Activated gamma-delta T cell treated with anti-CD3 and anti-CD28 coated beads, Interleukin-2, amount 50 U/mL, for 16 hours (primary cell): Measurements from ENCODE around the gene EXOC1L.
A peak's percentile ranks its signal among the peaks of the same experiment; 100 is the strongest.
"Not testable (repeated sequence)": the region's sequence is repeated elsewhere in the genome, so short reads cannot be mapped to it uniquely, and the experiment has no call there.

Source experiments
- DNase-seq: peaks from one replicate; pipeline ENCODE4 v3.0.0-alpha.2; 2020; ENCODE audit warnings: low read depth

EXOC1L gene

GRCh38 chr4:55838356-55838755 lies 18.8 kb downstream of the EXOC1L start:
- DNase-seq: no peak

GRCh38 chr4:55838952-55839351 lies 19.4 kb downstream of the EXOC1L start:
- DNase-seq: no peak

DNA sequence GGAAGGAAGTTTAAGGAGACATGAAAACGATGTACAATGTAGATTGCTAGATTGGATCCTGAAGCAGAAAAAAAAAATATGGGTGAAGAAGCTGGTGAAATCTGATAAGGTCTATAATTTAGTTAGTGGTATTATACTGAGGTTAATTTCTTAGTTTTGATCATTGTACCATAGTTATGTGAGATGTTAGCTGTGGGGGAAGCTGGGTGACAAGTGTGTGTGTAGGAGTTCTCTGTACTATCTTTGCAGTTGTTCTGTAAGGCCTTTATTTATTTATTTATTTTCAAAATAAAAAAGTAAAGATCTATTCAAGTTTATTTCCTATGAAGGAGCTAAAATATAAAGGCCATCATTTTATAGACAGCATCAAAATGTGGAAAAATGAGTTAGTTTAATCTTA lies 21.4 kb downstream of the EXOC1L start:
- no peak for DNase-seq

DNA sequence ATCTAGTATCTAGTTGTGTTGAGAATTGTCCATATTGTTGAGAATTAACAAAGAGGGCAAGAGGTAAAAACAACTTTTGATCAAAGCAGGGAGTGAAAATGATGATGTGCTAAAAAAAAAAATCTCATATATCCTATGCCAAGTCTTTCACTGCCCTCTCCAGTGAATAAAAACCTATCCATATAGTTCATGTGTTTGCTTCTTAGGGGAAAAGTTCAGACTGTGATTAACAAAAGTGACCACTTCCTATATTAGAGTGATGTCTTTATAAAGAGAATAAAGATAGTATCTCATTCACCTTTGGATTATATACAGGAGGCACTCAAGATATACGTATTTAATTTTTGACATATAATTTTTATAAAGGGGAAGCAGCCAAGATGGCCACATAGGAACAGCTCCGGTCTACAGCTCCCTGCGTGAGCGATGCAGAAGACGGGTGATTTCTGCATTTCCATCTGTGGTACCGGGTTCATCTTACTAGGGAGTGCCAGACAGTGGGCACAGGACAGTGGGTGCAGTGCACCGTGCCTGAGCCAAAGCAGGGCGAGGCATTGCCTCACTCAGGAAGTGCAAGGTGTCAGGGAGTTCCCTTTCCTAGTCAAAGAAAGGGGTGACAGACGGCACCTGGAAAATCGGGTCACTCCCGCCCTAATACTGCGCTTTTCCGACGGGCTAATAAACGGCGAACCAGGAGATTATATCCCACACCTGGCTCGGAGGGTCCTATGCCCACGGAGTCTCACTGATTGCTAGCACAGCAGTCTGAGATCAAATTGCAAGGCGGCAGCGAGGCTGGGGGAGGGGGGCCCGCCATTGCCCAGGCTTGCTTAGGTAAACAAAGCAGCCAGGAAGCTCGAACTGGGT lies 22.0 kb downstream of the EXOC1L start:
- not testable (repeated sequence) for DNase-seq

GRCh38 chr4:55842312-55842711 lies 22.7 kb downstream of the EXOC1L start:
- not testable (repeated sequence) for DNase-seq

GRCh38 chr4:55849724-55850123 lies 30.1 kb downstream of the EXOC1L start:
- no peak for DNase-seq

DNA sequence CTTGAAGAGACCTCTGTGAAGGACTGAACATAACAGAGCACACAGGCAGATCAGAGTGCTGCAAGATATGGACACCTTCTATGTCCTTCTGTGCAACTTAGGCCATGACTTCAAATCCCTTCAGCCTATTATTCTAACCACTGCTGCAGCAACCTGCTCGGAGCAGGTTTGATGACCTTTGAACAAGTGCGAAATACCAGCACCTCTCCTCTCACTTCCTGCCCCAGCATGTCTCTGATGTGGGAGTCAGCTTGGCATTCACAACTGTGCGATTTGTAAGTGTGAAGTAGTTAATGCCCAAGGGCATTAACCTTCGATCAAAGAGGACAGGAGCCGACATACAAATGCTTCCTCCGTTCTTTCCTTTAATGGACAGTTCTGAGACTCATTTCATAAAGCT lies 32.3 kb downstream of the EXOC1L start:
- peak; percentile 25 for DNase-seq

DNA sequence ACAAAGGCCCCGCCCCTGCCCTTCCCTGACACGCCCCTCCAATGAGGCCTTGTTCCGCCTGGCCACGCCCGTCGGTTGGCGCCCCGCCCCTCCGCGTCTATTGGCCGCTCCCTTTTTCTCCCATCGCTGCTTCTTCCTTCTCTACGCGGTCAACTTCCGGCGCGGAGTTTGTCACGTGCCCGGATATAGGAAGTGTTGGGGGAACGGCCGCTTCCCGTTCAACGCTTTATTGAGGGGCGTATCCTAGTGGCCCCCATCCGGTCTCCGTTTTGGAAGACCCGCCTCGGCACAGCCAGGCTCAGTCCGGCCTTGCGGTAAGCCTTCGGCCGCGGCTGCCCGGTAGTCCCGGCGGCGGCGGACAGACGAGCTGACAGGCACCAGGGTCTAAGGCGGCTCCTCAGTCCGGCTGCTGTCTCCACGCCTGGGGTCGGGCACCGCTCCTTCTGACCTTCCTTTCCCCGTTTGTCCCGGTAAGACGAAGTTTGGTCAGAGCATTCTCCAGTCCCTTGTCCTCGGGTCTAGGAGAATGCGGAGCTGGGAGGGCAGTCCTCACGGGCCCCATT lies 34.0 kb downstream of the EXOC1L start, which contains the start of gene EXOC1:
Gene EXOC1, plus strand, starts transcription at position 165 of the 563 bp plus-strand sequence. CDS start 4,676 bp downstream, outside the sequence.
- peak; percentile 94 for DNase-seq

DNA sequence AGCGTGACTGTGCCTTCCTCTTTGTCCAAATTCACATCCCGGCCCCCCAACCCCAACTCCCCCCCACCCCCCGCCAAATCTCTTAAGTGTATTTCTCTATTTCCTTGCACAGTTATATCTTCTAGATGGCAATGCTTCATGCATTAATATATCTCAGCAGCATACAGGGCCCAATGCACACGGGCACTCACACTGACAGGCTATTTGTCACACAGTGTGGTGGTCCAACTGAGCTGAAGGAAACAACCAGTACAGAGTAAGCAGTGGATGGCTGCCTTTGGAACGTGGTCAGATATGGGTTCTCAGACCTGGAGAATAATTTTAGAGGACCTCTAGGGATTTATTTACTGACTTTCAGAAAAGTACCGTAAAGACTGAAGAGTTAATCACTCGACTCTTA lies 34.5 kb downstream of the EXOC1L start:
- no peak for DNase-seq

DNA sequence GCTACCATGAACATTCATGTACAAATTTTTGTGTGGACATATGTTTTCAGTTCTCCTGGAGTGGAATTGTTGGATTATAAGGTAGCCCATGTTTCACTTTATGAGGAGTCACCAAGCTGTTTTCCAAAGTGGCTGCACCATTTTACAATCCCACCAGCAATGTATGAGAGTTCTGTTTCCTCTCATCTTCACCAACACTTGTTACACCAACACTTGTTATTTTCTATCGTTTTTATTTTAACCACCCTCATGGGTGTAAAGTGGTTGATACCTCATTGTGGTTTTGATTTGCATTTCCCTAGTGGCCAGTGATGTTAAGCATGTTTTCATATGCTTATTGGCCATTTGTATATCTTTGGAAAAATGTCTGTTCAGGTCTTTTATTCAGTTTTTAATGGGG lies 38.0 kb downstream of the EXOC1L start:
- no peak for DNase-seq

GRCh38 chr4:55859711-55860110 lies 40.1 kb downstream of the EXOC1L start:
- no peak for DNase-seq

- DNase-seq: no peak
Measured at GRCh38 chr4:55864577-55865223, 45.1 kb downstream of the EXOC1L start.

- DNase-seq: no peak
Measured at GRCh38 chr4:55865228-55865806, 45.7 kb downstream of the EXOC1L start.

- DNase-seq: no peak
Measured at GRCh38 chr4:55866290-55866907, 46.8 kb downstream of the EXOC1L start.

DNA sequence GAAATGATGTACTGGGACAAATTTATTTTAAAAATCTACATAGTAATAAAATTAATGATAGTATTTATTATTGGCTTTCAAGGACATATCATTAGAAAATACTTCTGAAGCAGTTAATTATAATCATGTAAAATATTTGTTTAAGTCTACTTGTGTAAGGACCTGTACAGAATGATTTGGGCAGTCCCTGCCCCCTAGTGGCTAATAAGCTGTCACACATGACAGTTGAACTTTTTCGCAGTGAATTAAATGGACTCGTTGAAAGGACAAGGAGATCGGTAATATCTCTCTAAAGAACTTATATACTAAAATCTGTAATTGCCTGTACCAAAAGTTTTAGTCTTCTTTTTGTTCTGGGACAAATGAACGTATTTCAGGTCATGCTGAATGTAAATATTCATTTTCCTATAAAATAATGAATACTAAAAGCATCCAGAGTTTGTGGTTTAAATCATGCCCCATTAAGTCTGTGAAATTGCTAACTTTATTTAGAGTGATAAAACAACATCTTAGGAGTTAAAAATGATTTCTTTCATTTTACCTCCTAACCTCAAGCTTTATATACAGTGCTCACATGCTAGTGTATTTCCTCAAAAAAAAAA lies 47.5 kb downstream of the EXOC1L start:
- DNase-seq: no peak

DNA sequence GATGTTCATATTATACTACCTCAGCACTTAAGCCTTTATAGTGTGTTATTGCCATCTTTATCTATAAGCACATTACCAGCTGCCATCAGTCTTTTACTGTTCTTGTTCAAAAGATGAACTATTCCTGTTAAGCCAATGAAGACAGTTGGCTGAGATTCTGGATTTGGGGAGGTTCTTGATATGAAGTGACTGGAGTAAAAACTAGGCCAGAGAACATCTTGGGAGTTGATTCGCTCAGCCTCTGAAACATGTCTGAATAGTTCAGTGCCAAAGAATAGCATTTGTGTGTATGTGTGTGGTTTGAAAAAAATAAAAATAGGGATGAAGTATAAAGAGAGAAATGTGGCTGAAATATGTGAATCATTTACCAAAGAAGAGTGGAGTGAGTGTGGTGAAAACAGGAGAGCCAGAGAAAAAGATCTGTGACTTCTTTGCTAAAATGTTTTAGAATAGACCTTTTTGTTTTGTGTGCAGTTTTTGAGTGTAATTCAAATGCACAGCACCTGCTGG lies 49.0 kb downstream of the EXOC1L start:
- no peak for DNase-seq

DNA sequence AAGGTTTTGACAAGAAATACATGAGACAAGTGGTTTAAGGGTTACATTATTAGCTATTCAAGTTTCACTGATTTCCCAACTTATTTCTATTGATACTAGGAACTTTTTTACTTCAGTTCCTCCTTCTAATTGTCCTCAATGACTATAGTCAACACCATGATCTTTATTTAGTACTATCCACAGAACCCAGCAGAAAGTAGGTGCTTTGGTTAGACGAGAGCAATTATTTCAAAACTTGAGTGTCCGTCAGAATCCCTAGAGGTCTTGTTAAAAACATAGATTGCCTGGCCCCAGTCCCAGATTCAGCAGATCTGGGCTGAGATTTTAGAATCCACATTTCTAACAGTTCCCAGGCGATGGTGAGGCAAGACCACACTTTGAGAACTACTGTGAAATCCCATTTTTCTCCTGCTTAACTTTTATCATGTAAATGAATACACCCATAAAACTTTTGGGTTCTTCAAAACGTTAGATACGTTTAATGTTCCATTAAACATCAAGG lies 51.8 kb downstream of the EXOC1L start:
- DNase-seq: no peak

DNA sequence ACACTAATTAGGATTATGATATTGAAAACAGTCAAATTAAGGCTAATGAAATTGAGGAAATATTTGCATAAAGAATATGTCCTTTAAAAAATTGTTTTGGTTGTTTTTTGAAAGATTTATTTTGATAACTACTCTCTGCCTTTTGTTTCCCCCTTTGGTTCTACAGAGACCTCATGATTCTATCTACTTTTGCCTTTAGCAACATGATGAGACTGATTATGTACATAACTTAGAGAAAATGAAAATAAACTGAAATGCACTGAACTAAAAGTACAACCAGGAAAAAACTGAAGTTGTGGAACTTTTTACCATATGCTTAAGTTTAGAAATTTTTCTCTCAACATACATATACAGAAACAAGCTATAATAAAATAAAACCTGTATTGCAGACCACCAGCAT lies 55.2 kb downstream of the EXOC1L start:
- no peak for DNase-seq

DNA sequence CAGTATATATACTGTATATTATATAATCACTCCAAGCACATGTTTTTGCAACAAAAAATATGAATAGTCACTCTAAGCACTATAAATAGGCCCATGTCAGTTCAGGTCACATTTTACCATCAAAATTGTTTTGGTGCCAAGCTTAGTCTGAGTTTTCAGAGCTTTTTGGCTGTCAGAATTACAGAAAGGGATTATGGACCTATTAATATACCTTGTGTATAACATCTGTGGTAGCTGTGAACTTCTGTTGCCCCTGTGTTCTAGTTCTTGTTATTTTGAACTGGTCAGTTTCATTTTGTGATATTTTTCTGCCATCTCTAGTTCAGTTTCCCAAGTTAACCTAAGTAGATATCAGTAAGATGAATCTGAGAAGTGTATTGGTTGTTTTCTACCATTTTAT lies 56.8 kb downstream of the EXOC1L start:
- DNase-seq: no peak

DNA sequence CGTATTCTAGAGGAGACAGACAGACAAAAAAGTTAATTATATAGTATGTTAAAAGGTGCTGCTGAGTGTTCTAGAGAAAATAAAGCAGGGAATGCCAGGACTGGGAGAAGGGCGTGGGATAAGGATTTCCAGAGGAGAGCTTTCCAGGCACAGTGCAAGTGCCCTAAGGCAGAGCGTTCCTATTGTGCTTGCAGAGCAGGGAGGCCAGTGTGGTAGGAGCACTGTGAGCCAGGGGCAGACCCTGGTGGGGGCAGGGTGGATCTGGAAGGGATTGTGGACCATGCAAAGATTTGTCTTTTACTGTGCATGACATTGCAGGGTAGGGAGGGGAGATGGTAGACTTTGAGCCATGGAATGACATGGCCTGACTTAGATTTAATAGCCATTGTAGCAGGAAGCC lies 59.6 kb downstream of the EXOC1L start:
- no peak for DNase-seq

GRCh38 chr4:55880652-55881280 lies 61.2 kb downstream of the EXOC1L start:
- no peak for DNase-seq
